Stimulated activated CD4-positive, alpha-beta T cell treated with anti-CD3 and anti-CD28 coated beads, Interleukin-1b, Interleukin-23, amount 100 ng/mL, for 1 hour (primary cell): ENCODE results near the gene KRT33A.
"Not testable (repeated sequence)": the region's sequence is repeated elsewhere in the genome, so short reads cannot be mapped to it uniquely, and the experiment has no call there.

Experiments used
- DNase-seq, 2 donors: peaks; one replicate each; pipeline ENCODE4 v3.0.0-alpha.2; 2020; ENCODE audit warnings: low read depth in 2 of 2

The KRT33A gene

DNA sequence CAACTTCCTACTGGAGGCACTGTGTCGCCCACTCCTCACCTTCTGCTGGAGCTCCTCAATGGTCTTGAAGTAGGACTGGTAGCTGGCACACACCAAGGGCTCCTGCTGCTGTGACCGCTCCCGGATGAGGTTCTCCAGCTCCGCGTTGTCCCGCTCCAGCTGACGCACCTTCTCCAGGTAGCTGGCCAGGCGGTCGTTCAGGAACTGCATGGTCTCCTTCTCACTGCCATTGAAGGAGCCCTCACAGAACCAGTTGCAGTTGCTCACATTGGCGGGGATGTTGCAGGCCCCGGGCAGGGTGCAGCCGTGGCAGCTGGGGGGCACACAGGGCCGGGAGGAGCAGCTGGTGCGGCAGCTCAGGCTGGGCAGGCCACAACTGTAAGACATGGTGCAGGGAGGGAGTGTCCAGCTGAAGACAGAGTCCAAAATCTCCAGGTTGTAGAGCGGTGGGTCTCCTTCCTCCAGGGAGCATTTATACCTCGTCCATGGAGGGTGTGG, at the start of gene KRT33A:
KRT33A (minus strand) TSS at position 448 of the 498 bp plus-strand sequence; CDS start at position 387, 61 bp downstream.
- DNase-seq = not testable (repeated sequence)

DNA sequence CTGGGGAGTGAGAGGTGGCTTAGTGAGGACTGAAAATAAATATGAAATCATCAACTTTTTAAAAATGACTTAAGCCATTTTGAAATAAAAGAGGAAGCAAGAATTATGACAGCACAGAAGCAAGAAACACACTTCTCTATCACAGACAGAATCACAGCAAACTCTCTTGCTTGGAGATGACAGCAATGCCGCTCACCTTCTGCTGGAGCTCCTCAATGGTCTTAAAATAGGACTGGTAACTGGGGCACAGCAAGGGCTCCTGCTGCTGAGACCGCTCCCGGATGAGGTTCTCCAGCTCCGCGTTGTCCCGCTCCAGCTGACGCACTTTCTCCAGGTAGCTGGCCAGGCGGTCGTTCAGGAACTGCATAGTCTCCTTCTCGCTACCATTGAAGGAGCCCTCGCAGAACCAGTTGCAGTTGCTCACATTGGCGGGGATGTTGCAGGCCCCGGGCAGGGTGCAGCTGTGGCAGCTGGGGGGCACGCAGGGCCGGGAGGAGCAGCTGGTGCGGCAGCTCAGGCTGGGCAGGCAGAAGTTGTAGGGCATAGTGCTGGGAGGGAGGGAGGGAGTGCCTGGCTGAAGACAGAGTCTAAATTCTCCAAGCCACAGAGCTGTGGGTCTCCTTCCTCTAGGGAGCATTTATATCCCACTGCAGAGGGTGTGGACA, 46.5 kb upstream of the KRT33A start, which contains the start of gene KRT31:
KRT31 (minus strand) TSS at position 613 of the 665 bp plus-strand sequence; CDS start at position 544, 69 bp downstream.
- DNase-seq = no peak

- DNase-seq = no peak
These were observed 45.7 kb upstream of the KRT33A start for GRCh38 chr17:41396340-41396739.

DNA sequence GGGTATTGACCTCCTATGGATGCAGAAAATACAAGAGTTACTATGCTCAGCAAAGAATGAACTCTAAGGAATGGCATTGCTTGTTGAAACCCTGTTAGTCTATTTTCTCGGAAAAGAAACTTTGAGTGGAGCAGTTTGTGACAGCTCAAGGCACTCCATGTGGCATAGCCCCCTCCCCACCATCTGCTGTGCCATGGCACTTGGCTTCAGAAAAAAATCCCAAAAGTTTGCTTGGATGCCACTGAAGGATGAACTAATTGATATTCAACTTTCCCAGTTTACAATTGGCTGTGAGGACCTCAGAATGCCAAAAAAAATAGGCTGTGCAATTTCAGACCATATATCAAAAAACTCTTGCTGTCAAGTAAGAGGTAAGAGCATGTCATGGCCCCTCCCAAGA, 45.0 kb upstream of the KRT33A start:
- DNase-seq = no peak

DNA sequence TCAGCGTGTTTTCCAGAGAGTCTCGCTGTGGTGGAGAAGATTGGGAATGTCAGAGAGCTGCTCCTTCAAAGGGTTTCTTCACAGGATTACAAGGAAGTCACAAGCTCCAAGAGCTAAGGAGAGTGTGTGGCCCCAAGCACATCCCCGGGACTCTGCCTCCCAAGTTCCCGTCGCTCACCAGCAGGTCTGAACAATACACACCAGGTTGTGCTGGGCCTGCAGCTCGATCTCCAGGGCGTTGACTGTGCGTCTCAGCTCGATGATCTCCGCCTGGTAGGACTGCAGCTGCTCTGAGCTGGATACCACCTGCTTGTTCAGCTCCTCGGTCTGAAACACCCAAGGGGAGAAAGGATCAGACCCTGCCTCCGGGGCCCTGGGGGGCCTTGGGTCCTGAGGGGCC, 44.4 kb upstream of the KRT33A start:
- not testable (repeated sequence) for DNase-seq

DNA sequence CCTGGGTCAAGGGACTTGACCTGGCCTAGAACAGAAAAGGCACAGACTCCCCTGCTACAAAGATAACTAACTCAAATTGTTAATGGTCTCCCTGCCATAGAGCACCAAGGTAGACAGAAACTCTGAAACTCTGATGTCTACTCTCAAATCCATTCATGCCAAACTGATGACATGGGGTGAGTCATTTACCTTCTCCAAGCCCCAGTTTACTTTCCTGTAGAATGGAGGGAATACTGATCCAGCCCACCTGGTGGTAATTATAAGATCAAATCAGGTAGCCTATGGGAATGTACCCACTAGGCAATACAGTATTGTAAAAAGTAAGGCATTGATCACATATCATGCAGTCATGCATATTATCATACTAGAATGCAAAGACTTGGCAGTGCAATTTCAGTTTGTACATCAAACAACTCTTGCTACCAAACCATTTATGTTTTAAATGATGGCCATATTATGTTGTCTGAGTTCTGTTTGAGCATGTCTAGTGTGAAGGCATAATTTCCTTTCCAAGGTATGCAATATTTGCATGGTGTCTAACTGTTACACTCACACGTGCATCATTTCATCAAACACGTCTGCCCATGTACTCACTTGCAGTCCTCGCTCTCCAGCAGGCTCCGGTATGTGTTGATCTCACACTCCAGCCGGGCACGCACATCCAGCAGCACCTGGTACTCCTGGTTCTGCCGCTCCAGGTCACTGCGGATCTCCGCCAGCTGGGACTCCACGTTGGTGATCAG, 43.8 kb upstream of the KRT33A start:
- no peak for DNase-seq

DNA sequence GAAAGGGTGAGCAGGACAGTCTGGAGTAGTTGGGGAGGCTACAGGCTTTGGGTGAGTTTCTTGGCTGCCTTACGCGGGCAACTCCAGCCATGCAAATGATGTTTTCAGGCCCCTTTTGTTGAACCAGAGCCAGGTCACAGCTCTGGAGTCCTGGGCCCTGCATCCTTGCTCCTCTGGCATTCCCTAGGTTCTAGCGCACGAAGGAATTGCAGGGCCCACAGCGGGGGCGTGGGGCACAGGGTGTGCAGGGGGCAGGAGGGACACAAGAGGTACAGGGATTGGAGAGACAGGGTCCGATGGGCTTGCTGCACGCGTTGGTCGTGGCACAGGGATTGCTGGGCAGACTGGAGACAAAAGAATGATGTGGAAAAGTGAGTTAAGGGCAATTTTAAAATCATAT, 43.2 kb upstream of the KRT33A start:
- DNase-seq = no peak

GRCh38 chr17:41393294-41393693, 42.7 kb upstream of the KRT33A start:
- DNase-seq = no peak

- no peak for DNase-seq
These were observed 41.6 kb upstream of the KRT33A start for GRCh38 chr17:41392278-41392677.

DNA sequence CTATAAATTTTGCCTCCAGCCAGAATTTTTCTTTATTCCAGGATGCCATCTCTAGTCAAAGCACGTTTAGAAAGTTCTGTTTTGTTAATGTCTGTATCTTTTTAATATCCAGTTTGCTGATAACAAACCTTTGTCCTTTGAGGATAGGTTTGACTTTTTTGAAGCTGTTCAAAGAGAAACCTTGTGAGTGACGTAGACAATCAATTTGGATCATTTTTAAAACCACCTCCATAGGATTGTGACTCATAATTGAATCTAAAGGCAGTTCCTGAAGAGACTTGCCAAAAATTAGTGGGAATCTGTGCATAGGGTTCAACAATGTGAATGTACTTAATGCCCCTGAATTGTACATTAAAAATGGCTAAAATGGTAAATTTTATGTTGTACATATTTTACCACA, 40.9 kb upstream of the KRT33A start:
- no peak for DNase-seq

- DNase-seq = no peak
These were observed 39.8 kb upstream of the KRT33A start for GRCh38 chr17:41390411-41390938.

- no peak for DNase-seq
These were observed 37.0 kb upstream of the KRT33A start for GRCh38 chr17:41387670-41388069.

DNA sequence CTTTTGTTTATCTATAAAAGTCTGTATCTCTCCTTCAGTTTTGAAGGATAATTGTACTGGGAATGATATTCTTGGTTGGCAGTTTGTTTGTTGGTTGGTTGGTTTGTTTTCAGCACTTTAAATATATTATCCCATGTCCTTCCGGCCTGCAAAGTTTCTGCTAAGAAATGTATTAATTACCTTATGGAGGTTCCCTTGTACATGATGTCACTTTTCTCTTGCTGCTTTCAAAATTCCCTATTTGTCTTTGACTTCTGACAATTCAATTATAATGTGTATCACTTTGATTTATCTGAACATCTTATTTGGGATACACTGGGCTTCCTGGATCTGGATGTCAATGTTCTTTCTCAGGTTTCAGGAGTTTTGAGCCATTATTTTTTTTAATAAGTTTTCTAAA, 35.6 kb upstream of the KRT33A start:
- no peak for DNase-seq

- no peak for DNase-seq
These were observed 33.1 kb upstream of the KRT33A start for GRCh38 chr17:41383690-41384089.

DNA sequence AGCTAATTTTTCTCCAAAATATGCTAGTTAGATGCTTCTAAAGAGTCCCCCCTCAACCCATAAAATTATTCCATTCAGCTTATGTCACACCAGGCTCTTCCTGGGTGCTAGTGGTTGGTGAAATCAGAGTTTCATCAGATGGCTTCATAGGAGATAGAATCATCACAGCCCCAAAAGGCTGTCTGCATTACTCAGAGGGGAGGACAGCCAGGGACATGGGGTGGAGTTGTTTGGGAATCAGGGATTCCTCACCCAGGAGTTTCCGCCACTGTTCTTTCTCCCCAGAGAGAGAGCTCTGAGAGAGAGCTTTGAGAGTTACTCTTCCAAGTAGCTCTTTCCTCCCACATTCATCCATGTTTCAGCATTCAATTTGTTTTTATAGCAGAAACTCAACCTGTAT, 31.8 kb upstream of the KRT33A start:
- DNase-seq = no peak

DNA sequence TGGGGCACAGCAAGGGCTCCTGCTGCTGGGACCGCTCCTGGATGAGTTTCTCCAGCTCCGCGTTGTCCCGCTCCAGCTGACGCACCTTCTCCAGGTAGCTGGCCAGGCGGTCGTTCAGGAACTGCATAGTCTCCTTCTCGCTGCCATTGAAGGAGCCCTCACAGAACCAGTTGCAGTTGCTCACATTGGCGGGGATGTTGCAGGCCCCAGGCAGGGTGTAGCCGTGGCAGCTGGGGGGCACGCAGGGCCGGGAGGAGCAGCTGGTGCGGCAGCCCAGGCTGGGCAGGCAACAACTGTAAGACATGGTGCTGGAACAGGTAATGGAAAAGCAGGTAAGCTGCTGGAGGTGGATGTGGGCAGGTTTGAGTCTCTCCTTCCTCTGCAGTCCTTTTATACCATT, 31.3 kb upstream of the KRT33A start, which contains the start of gene KRT34:
KRT34 (minus strand) TSS at position 364 of the 400 bp plus-strand sequence; CDS start at position 304, 60 bp downstream.
- not testable (repeated sequence) for DNase-seq

GRCh38 chr17:41380091-41380490, 29.5 kb upstream of the KRT33A start:
- not testable (repeated sequence) for DNase-seq

DNA sequence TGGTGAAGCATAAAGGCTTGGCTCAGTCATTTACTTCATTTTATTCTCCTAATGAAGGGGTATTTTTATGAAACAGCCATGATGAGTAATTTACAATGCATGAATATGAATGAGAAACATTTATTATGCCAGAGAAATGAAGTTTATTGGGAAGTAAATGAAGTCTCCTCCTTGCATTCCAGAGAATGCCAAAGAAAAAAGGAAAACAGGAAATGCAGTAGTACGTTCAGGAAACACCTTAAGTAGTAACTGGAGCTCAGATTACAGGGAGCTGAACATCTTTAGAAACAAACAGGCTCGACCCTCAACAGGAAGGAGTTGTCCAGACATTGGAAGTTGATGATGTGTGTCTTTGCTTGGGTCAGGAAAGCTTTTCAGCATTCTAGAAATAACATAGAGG, 26.9 kb upstream of the KRT33A start:
- no peak for DNase-seq

DNA sequence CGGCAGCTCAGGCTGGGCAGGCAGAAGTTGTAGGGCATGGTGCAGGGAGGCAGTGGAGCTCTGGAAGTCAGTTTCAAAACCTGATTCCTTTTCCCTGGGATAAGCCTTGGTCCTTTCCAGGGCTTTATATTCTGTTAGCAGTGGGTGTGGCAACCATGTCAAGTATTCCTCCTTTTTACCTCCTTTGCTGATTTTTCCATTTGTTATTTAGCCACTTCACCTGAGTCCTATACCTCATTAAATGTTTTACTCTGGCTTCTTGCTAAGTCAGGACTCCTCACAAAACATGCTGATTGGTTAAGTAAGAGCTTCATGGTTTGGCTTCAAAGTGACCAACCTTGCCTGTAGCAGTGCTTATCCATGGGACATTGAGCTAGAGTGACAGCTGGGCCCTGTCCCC, 19.1 kb upstream of the KRT33A start, which contains the start of gene KRT33B:
KRT33B (minus strand) TSS at position 101 of the 400 bp plus-strand sequence; CDS start at position 38, 63 bp downstream.
- no peak for DNase-seq

DNA sequence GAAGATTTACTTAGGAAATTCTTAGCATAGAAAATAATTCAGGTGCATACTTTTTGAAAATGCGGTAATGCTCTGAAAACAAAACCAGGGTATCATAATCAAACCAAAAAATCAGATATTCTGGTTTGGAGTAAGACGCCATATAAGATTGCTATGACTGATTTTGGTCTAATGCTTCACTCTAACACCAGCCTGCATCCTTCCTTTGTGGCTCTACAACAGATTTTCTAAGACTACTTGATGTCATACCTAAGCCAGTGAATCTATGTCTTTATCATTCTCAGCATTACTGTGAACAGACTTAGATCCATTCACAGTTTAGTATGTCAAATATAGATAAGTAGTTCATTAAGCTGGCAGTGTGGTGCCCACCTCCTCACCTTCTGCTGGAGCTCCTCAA, 18.4 kb upstream of the KRT33A start:
- no peak for DNase-seq

DNA sequence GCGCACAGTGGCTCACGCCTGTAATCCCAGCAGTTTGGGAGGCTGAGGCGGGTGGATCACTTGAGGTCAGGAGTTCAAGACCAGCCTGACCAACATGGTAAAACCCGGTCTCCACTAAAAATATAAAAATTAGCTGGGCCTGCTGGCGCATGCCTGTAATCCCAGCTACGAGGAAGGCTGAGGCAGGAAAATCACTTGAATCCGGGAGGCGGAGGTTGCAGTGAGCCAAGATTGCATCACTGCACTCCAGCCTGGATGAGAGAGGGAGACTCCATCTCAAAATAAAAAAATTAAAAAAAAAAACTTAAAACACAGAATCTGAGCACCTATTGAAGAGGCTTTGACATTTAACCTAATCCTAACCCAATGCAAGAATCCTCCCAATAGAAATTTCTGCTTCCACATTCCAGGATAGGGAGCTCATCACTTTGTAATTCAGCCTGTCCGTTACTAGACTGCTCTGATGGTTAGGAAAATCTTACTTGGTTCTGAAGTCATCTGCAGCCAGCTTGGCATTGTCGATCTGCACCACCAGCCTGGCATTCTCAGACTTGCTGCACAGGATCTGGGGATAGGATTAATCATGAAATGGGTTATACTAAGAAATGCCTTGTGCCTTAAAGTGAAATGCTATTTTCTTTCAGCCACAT, 16.9 kb upstream of the KRT33A start:
- DNase-seq = no peak

DNA sequence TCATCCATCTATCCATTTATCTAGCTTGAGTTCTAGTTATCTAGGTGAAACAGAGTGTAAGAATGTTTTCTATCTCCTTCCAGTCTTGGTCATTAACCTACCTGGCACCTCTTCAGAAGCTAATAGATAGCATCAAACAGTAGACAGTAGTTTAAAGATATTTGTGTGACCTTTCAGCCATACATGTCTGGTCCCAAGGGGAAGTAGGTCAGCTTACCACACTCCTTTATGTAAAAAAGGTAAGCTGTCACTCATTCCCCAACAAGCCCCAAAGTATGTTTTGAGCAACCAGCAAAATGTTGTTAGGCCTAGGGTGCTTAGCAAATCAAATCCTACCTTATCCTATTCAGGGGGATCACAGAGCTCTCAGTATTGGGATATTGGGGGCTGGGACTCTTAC, 15.4 kb upstream of the KRT33A start:
- DNase-seq = no peak
